HL-60 (cell line): ENCODE data around the gene SMOC2.

ENCODE experiments used
- GABPA ChIP-seq: IDR thresholded peaks from 2 replicates; pipeline ENCODE4 v1.6.1; 2012; ENCODE audit warnings: low read depth
- POLR2AphosphoS5 ChIP-seq: IDR thresholded peaks from 2 replicates; pipeline ENCODE4 v1.6.1; 2012; ENCODE audit warnings: low read depth
- SPI1 ChIP-seq: IDR thresholded peaks from 2 replicates; pipeline ENCODE4 v1.6.1; 2012; ENCODE audit warnings: low read depth, mild to moderate bottlenecking, borderline replicate concordance
- TF ChIP-seq, protein P1 (sequence below): IDR thresholded peaks from one replicate; pipeline ENCODE4 v1.5.1; 2011; ENCODE audit warnings: low read length, control low read depth, inconsistent platforms; ENCODE audit not compliant: insufficient read depth
- TF ChIP-seq, protein P2 (sequence below): IDR thresholded peaks from 2 replicates; pipeline ENCODE4 v1.6.1; 2012; ENCODE audit warnings: low read depth; ENCODE audit not compliant: insufficient replicate concordance

DNA sequence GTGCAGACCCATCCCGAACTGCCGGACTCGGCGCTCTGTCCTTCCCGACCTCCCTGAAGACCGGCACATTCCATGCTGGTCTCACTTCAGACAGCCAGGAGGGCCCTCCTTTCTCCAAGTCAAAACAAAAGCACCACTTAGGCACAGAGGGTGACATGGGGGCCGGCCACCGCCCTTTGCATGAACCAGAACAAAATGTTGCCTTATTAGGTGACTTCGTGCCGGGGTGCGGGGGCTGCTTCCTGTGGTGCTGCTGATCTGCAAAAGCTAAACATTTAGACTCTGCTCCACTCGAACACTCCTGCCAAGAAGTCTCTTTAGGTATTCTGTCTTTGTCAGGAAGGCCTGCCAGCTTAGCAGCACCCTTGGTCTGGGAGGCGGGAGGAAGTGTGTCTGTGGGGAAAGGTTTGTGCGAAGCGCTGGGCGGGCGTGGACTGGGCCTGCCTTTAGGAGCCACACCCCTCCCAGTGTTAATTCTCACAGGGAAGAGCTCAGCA, 133.8 kb downstream of the SMOC2 start:
- TF ChIP-seq, protein P1, sequence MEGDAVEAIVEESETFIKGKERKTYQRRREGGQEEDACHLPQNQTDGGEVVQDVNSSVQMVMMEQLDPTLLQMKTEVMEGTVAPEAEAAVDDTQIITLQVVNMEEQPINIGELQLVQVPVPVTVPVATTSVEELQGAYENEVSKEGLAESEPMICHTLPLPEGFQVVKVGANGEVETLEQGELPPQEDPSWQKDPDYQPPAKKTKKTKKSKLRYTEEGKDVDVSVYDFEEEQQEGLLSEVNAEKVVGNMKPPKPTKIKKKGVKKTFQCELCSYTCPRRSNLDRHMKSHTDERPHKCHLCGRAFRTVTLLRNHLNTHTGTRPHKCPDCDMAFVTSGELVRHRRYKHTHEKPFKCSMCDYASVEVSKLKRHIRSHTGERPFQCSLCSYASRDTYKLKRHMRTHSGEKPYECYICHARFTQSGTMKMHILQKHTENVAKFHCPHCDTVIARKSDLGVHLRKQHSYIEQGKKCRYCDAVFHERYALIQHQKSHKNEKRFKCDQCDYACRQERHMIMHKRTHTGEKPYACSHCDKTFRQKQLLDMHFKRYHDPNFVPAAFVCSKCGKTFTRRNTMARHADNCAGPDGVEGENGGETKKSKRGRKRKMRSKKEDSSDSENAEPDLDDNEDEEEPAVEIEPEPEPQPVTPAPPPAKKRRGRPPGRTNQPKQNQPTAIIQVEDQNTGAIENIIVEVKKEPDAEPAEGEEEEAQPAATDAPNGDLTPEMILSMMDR: no peak
- TF ChIP-seq, protein P2, sequence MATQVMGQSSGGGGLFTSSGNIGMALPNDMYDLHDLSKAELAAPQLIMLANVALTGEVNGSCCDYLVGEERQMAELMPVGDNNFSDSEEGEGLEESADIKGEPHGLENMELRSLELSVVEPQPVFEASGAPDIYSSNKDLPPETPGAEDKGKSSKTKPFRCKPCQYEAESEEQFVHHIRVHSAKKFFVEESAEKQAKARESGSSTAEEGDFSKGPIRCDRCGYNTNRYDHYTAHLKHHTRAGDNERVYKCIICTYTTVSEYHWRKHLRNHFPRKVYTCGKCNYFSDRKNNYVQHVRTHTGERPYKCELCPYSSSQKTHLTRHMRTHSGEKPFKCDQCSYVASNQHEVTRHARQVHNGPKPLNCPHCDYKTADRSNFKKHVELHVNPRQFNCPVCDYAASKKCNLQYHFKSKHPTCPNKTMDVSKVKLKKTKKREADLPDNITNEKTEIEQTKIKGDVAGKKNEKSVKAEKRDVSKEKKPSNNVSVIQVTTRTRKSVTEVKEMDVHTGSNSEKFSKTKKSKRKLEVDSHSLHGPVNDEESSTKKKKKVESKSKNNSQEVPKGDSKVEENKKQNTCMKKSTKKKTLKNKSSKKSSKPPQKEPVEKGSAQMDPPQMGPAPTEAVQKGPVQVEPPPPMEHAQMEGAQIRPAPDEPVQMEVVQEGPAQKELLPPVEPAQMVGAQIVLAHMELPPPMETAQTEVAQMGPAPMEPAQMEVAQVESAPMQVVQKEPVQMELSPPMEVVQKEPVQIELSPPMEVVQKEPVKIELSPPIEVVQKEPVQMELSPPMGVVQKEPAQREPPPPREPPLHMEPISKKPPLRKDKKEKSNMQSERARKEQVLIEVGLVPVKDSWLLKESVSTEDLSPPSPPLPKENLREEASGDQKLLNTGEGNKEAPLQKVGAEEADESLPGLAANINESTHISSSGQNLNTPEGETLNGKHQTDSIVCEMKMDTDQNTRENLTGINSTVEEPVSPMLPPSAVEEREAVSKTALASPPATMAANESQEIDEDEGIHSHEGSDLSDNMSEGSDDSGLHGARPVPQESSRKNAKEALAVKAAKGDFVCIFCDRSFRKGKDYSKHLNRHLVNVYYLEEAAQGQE: no peak
- TF ChIP-seq POLR2AphosphoS5 (no peak), GABPA (no peak), SPI1 (no peak)
